Activated T-cell treated with anti-CD3 and anti-CD28 coated beads, Interleukin-2, amount 50 U/mL, for 72 hours (primary cell): Measurements from ENCODE around the gene DDX1. TPM values are rescaled to one million over a fixed set of nuclear protein-coding genes. Genes with fewer than 3 reads are reported as not detected.

Experiments
- ATAC-seq, 2 donors: fragments of 150-1000 bp; cut with Tn5 transposase; replicated peaks in 1 of 2; 2 replicates each; pipeline ENCODE4 v1.10.0; 2021; ENCODE audit warnings: moderate library complexity in 2 of 2, mild to moderate bottlenecking in 1 of 2
- DNase-seq, 2 donors: peaks; one replicate each; pipeline ENCODE4 v3.0.0; 2021 to 2022; ENCODE audit warnings: mixed read lengths in 1 of 2
- H3K27ac Mint-ChIP-seq: one replicate; pipeline ENCODE4 v1.8.0; 2022; ENCODE audit warnings: mild to moderate bottlenecking, moderate library complexity, mixed read lengths
- H3K27me3 Mint-ChIP-seq: one replicate; pipeline ENCODE4 v1.8.0; 2022; ENCODE audit warnings: low read depth, mixed read lengths
- H3K36me3 Mint-ChIP-seq, 2 donors: one replicate each; pipeline ENCODE4 v1.8.0; 2022; ENCODE audit warnings: mixed read lengths in 2 of 2, mild to moderate bottlenecking in 1 of 2; ENCODE audit not compliant: insufficient read depth in 2 of 2
- H3K4me1 Mint-ChIP-seq: one replicate; pipeline ENCODE4 v1.8.0; 2022; ENCODE audit warnings: low read depth, mixed read lengths
- H3K4me3 Mint-ChIP-seq, 2 donors: one replicate each; pipeline ENCODE4 v1.8.0; 2022; ENCODE audit warnings: mild to moderate bottlenecking in 2 of 2, mixed read lengths in 2 of 2, moderate library complexity in 2 of 2
- H3K9me3 Mint-ChIP-seq, 2 donors: one replicate each; pipeline ENCODE4 v1.8.0; 2022; ENCODE audit warnings: mixed read lengths in 2 of 2
- total RNA-seq, 2 donors: library from RNA; stranded (reverse); gene quantifications; one replicate each; pipeline ENCODE4 v1.2.3, GENCODE V29; 2022

DDX1 gene
- total RNA-seq, 2 donors from 2014 or later, result 55.8 to 56.0 TPM

DNA sequence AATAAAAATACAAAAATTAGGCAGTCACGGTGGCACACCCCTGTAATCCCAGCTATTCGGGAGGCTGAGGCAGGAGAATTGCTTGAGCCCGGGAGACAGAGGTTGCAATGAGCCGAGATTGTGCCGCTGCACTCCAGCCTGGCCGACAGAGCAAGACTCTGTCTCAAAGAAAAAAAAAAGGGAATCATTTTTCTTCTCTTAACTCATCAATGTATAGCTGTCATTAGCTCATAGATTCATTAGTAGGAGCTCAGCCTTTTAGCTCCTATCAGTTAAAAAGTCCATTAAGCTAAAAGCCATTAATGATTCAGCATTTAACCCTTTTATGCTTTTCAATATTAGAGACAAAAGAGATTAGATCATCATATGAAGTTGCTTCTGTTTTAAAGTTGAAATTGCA is 24.8 kb upstream of the DDX1 start:
- Mint-ChIP-seq H3K4me1 (peaks cover 18% of the 10 kb centered on the region), H3K9me3 (no peaks in the 10 kb centered on the region), H3K36me3 (no peaks in the 10 kb centered on the region), H3K4me3 (no peak overlapping the region), H3K27me3 (peaks cover 12% of the 10 kb centered on the region), H3K27ac (no peak overlapping the region)
- no peak for DNase-seq
- no peak for ATAC-seq

DNA sequence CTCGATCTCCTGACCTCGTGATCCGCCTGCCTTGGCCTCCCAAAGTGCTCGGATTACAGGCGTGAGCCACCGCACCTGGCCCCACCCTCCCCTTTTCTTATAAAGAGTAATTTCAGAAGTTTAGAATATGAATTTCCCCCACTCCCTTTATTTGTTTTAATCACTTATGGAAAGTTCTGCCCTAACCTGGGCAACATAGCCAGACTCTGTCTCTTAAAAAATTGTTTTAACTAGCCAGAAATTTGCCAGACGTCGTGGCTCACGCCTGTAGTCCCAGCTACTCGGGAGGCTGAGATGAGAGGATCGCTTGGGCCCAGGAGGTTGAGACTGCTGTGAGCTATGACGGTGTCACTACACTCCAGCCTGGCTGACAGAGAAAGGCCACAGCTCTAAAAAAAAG is 22.8 kb upstream of the DDX1 start:
- ATAC-seq, result no peak
- Mint-ChIP-seq H3K36me3 (no peaks in the 10 kb centered on the region), H3K27ac (no peak overlapping the region), H3K4me1 (no peaks in the 10 kb centered on the region), H3K27me3 (peaks cover 12% of the 10 kb centered on the region), H3K4me3 (no peak overlapping the region), H3K9me3 (no peaks in the 10 kb centered on the region)
- DNase-seq, result no peak

DNA sequence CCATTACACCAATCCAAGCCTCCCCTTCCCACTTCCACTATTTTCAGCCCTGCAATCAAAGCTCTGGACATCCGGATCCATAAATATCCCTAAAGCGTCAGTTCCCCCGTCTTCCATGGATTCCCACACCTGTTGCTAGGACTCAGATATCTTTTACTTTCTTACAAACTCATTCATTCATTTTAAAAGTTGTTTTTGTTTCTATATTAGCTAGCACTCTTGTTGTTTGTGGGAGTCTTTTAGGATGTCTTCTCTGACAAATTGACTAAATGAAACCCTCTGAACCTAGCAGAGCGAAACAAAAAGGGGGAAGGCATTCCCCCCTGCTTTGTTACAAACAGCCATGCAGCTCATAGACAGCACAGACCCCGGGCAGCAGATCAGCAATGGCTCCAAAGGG is 21.6 kb upstream of the DDX1 start:
- DNase-seq (no peak), ATAC-seq (no peak)
- Mint-ChIP-seq H3K4me3 (no peak overlapping the region), H3K9me3 (no peaks in the 10 kb centered on the region), H3K27ac (no peak overlapping the region), H3K4me1 (no peaks in the 10 kb centered on the region), H3K36me3 (no peaks in the 10 kb centered on the region), H3K27me3 (peaks cover 12% of the 10 kb centered on the region)

- H3K4me1 Mint-ChIP-seq, result no peaks in the 10 kb centered on the region
- H3K27ac Mint-ChIP-seq, result no peak overlapping the region
- H3K36me3 Mint-ChIP-seq, result no peaks in the 10 kb centered on the region
- peaks cover 12% of the 10 kb centered on the region for H3K27me3 Mint-ChIP-seq
- DNase-seq (no peak), ATAC-seq (no peak)
- no peaks in the 10 kb centered on the region for H3K9me3 Mint-ChIP-seq
- H3K4me3 Mint-ChIP-seq, result no peak overlapping the region
Measured at GRCh38 chr2:15571729-15572128, 19.9 kb upstream of the DDX1 start.

GRCh38 chr2:15577071-15577735 is 14.5 kb upstream of the DDX1 start:
- ATAC-seq (peak; percentile 97 to 98), DNase-seq (peak; percentile 91)
- peaks cover 7% of the 10 kb centered on the region for H3K27me3 Mint-ChIP-seq
- no peaks in the 10 kb centered on the region for H3K36me3 Mint-ChIP-seq
- H3K27ac Mint-ChIP-seq, result no peak overlapping the region
- H3K4me3 Mint-ChIP-seq, result no peak overlapping the region
- H3K9me3 Mint-ChIP-seq, result no peaks in the 10 kb centered on the region
- H3K4me1 Mint-ChIP-seq, result no peaks in the 10 kb centered on the region

DNA sequence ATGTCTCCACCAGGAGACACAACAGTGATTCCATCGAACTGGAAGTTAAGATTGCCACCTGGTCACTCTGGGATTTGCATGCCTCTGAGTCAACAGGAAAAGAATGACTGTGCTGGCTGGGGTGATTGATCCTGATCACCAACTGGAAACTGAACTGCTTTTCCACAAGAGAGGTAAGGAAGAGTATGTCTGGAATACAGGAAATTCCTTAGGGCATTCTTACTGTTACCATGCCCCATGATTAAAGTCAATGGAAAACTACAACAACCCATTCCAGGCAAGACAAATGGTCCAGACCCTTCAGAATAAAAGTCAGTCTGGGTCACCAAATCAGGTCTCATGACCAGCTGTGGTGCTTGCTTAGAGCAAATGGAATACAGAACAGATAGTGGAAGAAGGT is 12.0 kb upstream of the DDX1 start:
- H3K4me3 Mint-ChIP-seq, result no peak overlapping the region
- ATAC-seq (no peak), DNase-seq (no peak)
- no peak overlapping the region for H3K27ac Mint-ChIP-seq
- H3K9me3 Mint-ChIP-seq, result no peaks in the 10 kb centered on the region
- no peaks in the 10 kb centered on the region for H3K36me3 Mint-ChIP-seq
- peaks cover 9% of the 10 kb centered on the region for H3K27me3 Mint-ChIP-seq
- no peaks in the 10 kb centered on the region for H3K4me1 Mint-ChIP-seq

DNA sequence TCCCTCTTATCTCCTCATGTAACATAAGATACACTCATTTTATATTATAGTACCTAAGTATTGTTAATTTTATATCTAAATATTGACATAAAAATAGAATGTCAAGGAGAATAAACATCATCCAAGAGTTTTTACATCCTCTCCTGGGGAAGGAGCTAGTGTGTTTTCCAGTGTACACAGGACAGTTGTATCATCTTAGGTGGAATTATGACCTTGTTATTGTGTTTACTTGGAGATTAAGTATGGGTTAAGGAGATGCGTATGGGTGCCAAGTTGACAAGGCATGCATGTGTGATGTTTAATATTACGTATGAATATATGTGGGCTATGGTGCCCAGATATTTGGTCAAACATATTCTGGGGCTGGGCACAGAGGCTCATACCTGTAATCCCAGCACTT is 11.2 kb upstream of the DDX1 start:
- no peak for ATAC-seq
- Mint-ChIP-seq H3K27ac (no peak overlapping the region), H3K4me3 (no peak overlapping the region), H3K36me3 (no peaks in the 10 kb centered on the region), H3K9me3 (no peaks in the 10 kb centered on the region), H3K27me3 (peaks cover 9% of the 10 kb centered on the region), H3K4me1 (no peaks in the 10 kb centered on the region)
- no peak for DNase-seq

DNA sequence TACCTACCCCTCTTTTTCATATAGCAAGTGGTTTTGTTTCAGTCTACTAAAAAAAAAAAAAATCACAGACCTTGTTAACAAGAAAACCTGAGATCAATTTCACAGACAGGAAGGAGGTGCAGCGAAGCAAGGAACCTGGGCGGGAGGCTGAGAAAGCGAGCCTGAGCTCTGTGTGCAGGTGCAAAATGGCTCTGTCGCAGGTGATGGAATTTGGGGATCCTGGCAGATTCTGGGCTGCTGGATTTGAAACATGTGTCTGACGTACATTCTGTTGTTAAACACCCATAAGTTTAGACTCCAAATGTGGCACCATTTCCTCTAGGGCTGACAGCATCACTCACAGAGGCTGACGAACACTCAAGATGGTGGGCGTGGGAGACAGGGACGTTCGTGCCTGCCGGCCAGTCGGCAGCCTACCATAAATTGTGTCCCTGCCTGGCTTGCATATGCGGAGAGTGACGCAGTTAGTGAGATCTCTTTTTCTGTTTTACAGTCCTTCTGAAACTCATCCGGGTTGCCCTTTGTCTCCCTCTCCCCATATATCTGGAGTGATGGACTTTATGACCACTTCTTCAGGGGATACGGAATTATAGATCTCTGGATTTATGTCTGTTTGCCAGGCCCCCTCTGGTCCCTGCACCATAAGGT is 8.8 kb upstream of the DDX1 start:
- ATAC-seq, result no peak
- H3K36me3 Mint-ChIP-seq, result no peaks in the 10 kb centered on the region
- no peaks in the 10 kb centered on the region for H3K4me1 Mint-ChIP-seq

DNA sequence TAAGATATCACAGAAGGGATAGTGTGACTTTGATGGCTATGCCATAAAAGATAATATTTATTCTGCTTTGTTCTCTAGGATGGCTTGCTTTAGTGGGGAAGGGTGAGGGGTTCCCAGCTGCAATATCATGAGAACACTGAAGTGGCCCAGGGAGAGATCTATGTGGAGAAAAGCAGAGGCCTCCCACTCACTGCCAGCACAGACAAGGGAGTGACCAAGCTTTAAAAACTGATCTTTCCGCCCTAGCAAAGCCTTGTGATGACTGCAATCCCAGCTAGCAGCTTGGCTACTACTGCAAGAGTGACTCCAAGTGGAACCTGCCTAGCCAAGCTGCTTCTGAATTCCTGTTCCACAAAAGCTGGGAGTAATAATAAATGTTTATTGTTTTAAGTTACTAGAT is 7.8 kb upstream of the DDX1 start:
- no peaks in the 10 kb centered on the region for H3K36me3 Mint-ChIP-seq
- H3K9me3 Mint-ChIP-seq, result no peaks in the 10 kb centered on the region
- H3K27me3 Mint-ChIP-seq, result peaks cover 9% of the 10 kb centered on the region
- H3K27ac Mint-ChIP-seq, result no peak overlapping the region
- H3K4me1 Mint-ChIP-seq, result no peaks in the 10 kb centered on the region
- ATAC-seq (no peak), DNase-seq (no peak)
- H3K4me3 Mint-ChIP-seq, result no peak overlapping the region

More for the DNA sequence above, 8.8 kb upstream of the DDX1 start:
- H3K27ac Mint-ChIP-seq, result no peak overlapping the region
- H3K27me3 Mint-ChIP-seq, result peaks cover 9% of the 10 kb centered on the region
- no peak for DNase-seq
- no peaks in the 10 kb centered on the region for H3K9me3 Mint-ChIP-seq
- no peak overlapping the region for H3K4me3 Mint-ChIP-seq

GRCh38 chr2:15584316-15584715 is 7.4 kb upstream of the DDX1 start:
- H3K36me3 Mint-ChIP-seq, result no peaks in the 10 kb centered on the region
- peaks cover 9% of the 10 kb centered on the region for H3K27me3 Mint-ChIP-seq
- DNase-seq (no peak), ATAC-seq (no peak)
- no peaks in the 10 kb centered on the region for H3K4me1 Mint-ChIP-seq
- no peaks in the 10 kb centered on the region for H3K9me3 Mint-ChIP-seq
- no peak overlapping the region for H3K27ac Mint-ChIP-seq
- H3K4me3 Mint-ChIP-seq, result no peak overlapping the region

DNA sequence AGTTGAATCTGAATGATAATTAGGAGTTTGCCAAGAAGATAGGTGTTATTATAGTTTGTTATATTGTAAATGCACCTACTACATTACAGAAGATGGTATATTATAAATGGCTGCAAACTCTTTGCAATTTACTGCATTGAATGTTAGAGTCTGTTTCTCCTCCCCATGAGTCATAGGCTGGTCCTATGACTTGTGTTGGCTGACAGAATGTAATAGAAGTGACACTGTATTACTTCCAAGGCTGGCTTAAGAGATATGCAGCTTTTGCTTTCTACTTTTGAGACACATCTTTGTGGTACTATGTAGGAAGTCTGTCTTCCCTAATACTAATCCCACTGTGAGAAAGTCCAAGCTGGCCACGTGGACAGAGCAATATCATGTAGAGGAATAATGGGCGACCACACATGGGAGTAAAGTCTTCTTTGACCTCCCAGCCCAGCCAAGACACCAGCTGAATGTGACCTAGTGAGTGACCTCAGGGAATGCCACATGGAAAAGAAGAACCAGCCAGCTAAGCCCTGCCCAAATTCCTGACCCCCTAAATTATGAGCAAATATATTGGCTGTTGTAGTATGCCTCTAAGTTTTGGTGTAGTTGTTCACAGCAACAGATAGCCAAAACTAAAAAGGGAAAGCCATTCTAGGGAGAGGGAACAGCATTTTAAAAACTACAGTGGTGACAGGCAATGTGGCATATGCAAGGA is 6.8 kb upstream of the DDX1 start:
- H3K27me3 Mint-ChIP-seq, result peaks cover 9% of the 10 kb centered on the region
- no peak overlapping the region for H3K27ac Mint-ChIP-seq
- no peaks in the 10 kb centered on the region for H3K4me1 Mint-ChIP-seq
- DNase-seq (no peak), ATAC-seq (no peak)
- H3K36me3 Mint-ChIP-seq, result no peaks in the 10 kb centered on the region
- H3K4me3 Mint-ChIP-seq, result no peak overlapping the region
- H3K9me3 Mint-ChIP-seq, result no peaks in the 10 kb centered on the region

- no peak overlapping the region for H3K4me3 Mint-ChIP-seq
- H3K4me1 Mint-ChIP-seq, result peaks cover 23% of the 10 kb centered on the region
- no peak for ATAC-seq
- peak; percentile 21 to 41 for DNase-seq
- H3K27ac Mint-ChIP-seq, result no peak overlapping the region
- H3K9me3 Mint-ChIP-seq, result no peaks in the 10 kb centered on the region
- peaks cover 0 to under 1% of the 10 kb centered on the region in 2 donors for H3K36me3 Mint-ChIP-seq
- no peaks in the 10 kb centered on the region for H3K27me3 Mint-ChIP-seq
Measured at GRCh38 chr2:15588329-15588919, 3.2 kb upstream of the DDX1 start.

- Mint-ChIP-seq H3K4me3 (peak overlapping the region; percentile 87 to 89), H3K27me3 (no peaks in the 10 kb centered on the region), H3K36me3 (peaks cover 2 to 13% of the 10 kb centered on the region in 2 donors), H3K9me3 (no peaks in the 10 kb centered on the region), H3K4me1 (peaks cover 29% of the 10 kb centered on the region), H3K27ac (peak overlapping the region; percentile 98)
- ATAC-seq (no peak), DNase-seq (no peak)
Measured at GRCh38 chr2:15591373-15591691, 336 bp upstream of the DDX1 start.
